ENCODE results near the gene AADACL4.

AADACL4 gene

GRCh38 chr1:12600880-12601633 lies 42.8 kb upstream of the AADACL4 start (continued):
- peak; percentile 95 for TF ChIP-seq PRDM4 (tag by site-specific recombination; IDR thresholded peaks at IDR 0.05)
- TF ChIP-seq ZBTB10 (tag by site-specific recombination; IDR thresholded peaks at IDR 0.05): no peak
- no peak for TF ChIP-seq ZNF837 (tag by site-specific recombination; IDR thresholded peaks at IDR 0.05)
- peak; percentile 43; the same call in 1 of the 2 replicates for TF ChIP-seq ZNF18 (tag by site-specific recombination; IDR thresholded peaks at IDR 0.05)
- no peak for TF ChIP-seq FEZF1 (tag by site-specific recombination; IDR thresholded peaks at IDR 0.05)
- no peak for TF ChIP-seq ZNF654 (tag by site-specific recombination; IDR thresholded peaks at IDR 0.05; ENCODE audit: low read depth)
- TF ChIP-seq GFI1B (tag by site-specific recombination; IDR thresholded peaks at IDR 0.05): no peak
- no peak for TF ChIP-seq REPIN1 (tag by site-specific recombination; IDR thresholded peaks at IDR 0.05; ENCODE audit: low read depth)
- no peak for TF ChIP-seq SP2 (tag by site-specific recombination; IDR thresholded peaks at IDR 0.05)
- TF ChIP-seq ZNF10 (tag by site-specific recombination; IDR thresholded peaks at IDR 0.05): no peak
- TF ChIP-seq ZNF324 (tag by site-specific recombination; IDR thresholded peaks at IDR 0.05): no peak
- TF ChIP-seq, protein P1, sequence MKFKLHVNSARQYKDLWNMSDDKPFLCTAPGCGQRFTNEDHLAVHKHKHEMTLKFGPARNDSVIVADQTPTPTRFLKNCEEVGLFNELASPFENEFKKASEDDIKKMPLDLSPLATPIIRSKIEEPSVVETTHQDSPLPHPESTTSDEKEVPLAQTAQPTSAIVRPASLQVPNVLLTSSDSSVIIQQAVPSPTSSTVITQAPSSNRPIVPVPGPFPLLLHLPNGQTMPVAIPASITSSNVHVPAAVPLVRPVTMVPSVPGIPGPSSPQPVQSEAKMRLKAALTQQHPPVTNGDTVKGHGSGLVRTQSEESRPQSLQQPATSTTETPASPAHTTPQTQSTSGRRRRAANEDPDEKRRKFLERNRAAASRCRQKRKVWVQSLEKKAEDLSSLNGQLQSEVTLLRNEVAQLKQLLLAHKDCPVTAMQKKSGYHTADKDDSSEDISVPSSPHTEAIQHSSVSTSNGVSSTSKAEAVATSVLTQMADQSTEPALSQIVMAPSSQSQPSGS (tag by site-specific recombination; IDR thresholded peaks at IDR 0.05; ENCODE audit: low read depth): no peak
- TF ChIP-seq ZNF239 (tag by site-specific recombination; IDR thresholded peaks at IDR 0.05): peak; percentile 99
- TF ChIP-seq, protein P2, sequence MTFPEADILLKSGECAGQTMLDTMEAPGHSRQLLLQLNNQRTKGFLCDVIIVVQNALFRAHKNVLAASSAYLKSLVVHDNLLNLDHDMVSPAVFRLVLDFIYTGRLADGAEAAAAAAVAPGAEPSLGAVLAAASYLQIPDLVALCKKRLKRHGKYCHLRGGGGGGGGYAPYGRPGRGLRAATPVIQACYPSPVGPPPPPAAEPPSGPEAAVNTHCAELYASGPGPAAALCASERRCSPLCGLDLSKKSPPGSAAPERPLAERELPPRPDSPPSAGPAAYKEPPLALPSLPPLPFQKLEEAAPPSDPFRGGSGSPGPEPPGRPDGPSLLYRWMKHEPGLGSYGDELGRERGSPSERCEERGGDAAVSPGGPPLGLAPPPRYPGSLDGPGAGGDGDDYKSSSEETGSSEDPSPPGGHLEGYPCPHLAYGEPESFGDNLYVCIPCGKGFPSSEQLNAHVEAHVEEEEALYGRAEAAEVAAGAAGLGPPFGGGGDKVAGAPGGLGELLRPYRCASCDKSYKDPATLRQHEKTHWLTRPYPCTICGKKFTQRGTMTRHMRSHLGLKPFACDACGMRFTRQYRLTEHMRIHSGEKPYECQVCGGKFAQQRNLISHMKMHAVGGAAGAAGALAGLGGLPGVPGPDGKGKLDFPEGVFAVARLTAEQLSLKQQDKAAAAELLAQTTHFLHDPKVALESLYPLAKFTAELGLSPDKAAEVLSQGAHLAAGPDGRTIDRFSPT (tag by site-specific recombination; IDR thresholded peaks at IDR 0.05): no peak
- TF ChIP-seq ZBTB48 (tag by site-specific recombination; IDR thresholded peaks at IDR 0.05): 0 out of 2 replicates have a peak, but pooled peaks have one; percentile 17
- TF ChIP-seq ZNF600 (tag by site-specific recombination; IDR thresholded peaks at IDR 0.05): no peak
- TF ChIP-seq BCL11A (tag by site-specific recombination; IDR thresholded peaks at IDR 0.05; ENCODE audit: low read depth): no peak
- no peak for TF ChIP-seq HOXD13 (CRISPR knock-in tag; IDR thresholded peaks at IDR 0.05; ENCODE audit: borderline replicate concordance)
- TF ChIP-seq, protein P3, sequence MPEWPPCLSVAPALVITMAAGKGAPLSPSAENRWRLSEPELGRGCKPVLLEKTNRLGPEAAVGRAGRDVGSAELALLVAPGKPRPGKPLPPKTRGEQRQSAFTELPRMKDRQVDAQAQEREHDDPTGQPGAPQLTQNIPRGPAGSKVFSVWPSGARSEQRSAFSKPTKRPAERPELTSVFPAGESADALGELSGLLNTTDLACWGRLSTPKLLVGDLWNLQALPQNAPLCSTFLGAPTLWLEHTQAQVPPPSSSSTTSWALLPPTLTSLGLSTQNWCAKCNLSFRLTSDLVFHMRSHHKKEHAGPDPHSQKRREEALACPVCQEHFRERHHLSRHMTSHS (tag by site-specific recombination; IDR thresholded peaks at IDR 0.05): no peak
- no peak for TF ChIP-seq ZBTB26 (tag by site-specific recombination; optimal IDR thresholded peaks at IDR 0.05)
- TF ChIP-seq RBAK (tag by site-specific recombination; IDR thresholded peaks at IDR 0.05): no peak
